Endothelial cell of umbilical vein (primary cell): ENCODE data around the gene CEP85. TPM values are rescaled to one million over a fixed set of nuclear protein-coding genes. Genes with fewer than 3 reads are reported as not detected.

Source experiments
- BruUV-seq: library from RNA; stranded (reverse); fragments of 400-500 nt; replicated peaks from 2 replicates; lab custom pipeline; 2021; lab: Mats Ljungman, UMichigan
- CTCF ChIA-PET: fragments of 300-600, 350-600 bp; sonication (Branson Sonifier 250); formaldehyde crosslinking; loops from one replicate; lab custom pipeline; 2021; ENCODE audit warnings: antibody characterized with exemption, inconsistent platforms; lab: Charles Lee
- POLR2A ChIA-PET: fragments of 300-600, 350-600 bp; sonication (Branson Sonifier 250); formaldehyde crosslinking; loops from one replicate; lab custom pipeline; 2021; ENCODE audit warnings: antibody characterized with exemption, inconsistent platforms; lab: Charles Lee
- DNase-seq: peaks from one replicate; pipeline ENCODE4 v3.0.0-alpha.2; 2011; ENCODE audit warnings: low read depth, low spot score
- FAIRE-seq: peaks from 2 replicates; lab custom pipeline; 2011; peaks lifted over from hg19 to GRCh38; lab: Jason Lieb, UNC
- H2AFZ ChIP-seq: 2 replicates; pipeline ENCODE4 v1.6.0; 2012; ENCODE audit warnings: low read depth, low read length, control low read depth, inconsistent platforms
- H3K27ac ChIP-seq: 2 replicates; pipeline ENCODE4 v1.5.1; 2011; ENCODE audit warnings: low read depth, mild to moderate bottlenecking, control low read depth, low read length, moderate library complexity; ENCODE audit not compliant: insufficient read depth
- H3K27me3 ChIP-seq, 2 experiments: 2 replicates each; pipeline versions ENCODE4 v1.6.0 to v1.6.1; 2011; ENCODE audit warnings: low read length in 2 of 2, mixed read lengths in 1 of 2; ENCODE audit not compliant: control insufficient read depth in 2 of 2, insufficient read depth in 2 of 2
- H3K36me3 ChIP-seq, 2 experiments: 2 replicates in 1 of 2; 3 replicates in 1 of 2; pipeline ENCODE4 v1.5.1; 2011; ENCODE audit warnings: low read length in 2 of 2, mild to moderate bottlenecking in 1 of 2, moderate library complexity in 1 of 2; ENCODE audit not compliant: control insufficient read depth in 2 of 2, insufficient read depth in 2 of 2; ENCODE audit errors: extremely low read depth in 1 of 2
- H3K4me1 ChIP-seq: 3 replicates; pipeline ENCODE4 v1.5.1; 2011; ENCODE audit warnings: mild to moderate bottlenecking, low read length; ENCODE audit not compliant: control insufficient read depth, insufficient read depth; ENCODE audit errors: extremely low read depth
- H3K4me2 ChIP-seq: 2 replicates; pipeline ENCODE4 v1.6.1; 2011; ENCODE audit warnings: low read length, control low read depth, mixed read lengths; ENCODE audit not compliant: insufficient read depth
- H3K4me3 ChIP-seq, 3 experiments: fragments of 200-600 bp in 1 of 3; sonication (generic), shearing (Covaris generic) in 1 of 3; replicated peaks in 1 of 3; 2 replicates each; pipeline ENCODE4 v1.5.1; 2011 to 2016; ENCODE audit warnings: control low read depth in 3 of 3, low read length in 3 of 3, mild to moderate bottlenecking in 2 of 3, inconsistent platforms in 1 of 3, low read depth in 1 of 3, moderate library complexity in 1 of 3; ENCODE audit not compliant: insufficient read depth in 1 of 3
- H3K79me2 ChIP-seq: 2 replicates; pipeline ENCODE4 v1.6.0; 2012; ENCODE audit warnings: low read length, inconsistent platforms; ENCODE audit not compliant: control insufficient read depth, insufficient read depth
- H3K9ac ChIP-seq: replicated peaks from 2 replicates; pipeline ENCODE3; 2011; ENCODE audit warnings: low read length, control low read depth; ENCODE audit not compliant: insufficient read depth; ENCODE audit errors: extremely low read depth
- H3K9me1 ChIP-seq: replicated peaks from 3 replicates; pipeline ENCODE4 v1.6.0; 2011; ENCODE audit warnings: mild to moderate bottlenecking, low read length; ENCODE audit not compliant: control insufficient read depth, insufficient read depth; ENCODE audit errors: extremely low read depth
- H3K9me3 ChIP-seq: replicated peaks from 2 replicates; pipeline ENCODE4 v1.5.1; 2012; ENCODE audit warnings: low read length, inconsistent platforms; ENCODE audit not compliant: control insufficient read depth, insufficient read depth
- H4K20me1 ChIP-seq: replicated peaks from 2 replicates; pipeline ENCODE3; 2011; ENCODE audit warnings: mild to moderate bottlenecking, low read length; ENCODE audit not compliant: control insufficient read depth, insufficient read depth; ENCODE audit errors: extremely low read depth
- CTCF ChIP-seq, 2 donors: IDR thresholded peaks; 1 replicate in 1 of 2; 2 replicates in 1 of 2; pipeline ENCODE4 v1.5.1; 2011; ENCODE audit warnings: low read length in 2 of 2, mild to moderate bottlenecking in 2 of 2, moderate library complexity in 2 of 2, control low read depth in 1 of 2, inconsistent platforms in 1 of 2, low read depth in 1 of 2; ENCODE audit not compliant: insufficient read depth in 1 of 2; ENCODE audit errors: extremely low read depth in 1 of 2
- EZH2 ChIP-seq: IDR thresholded peaks from 2 replicates; pipeline ENCODE4 v1.6.1; 2012; ENCODE audit warnings: borderline replicate concordance, low read depth, mild to moderate bottlenecking, moderate library complexity, low read length, inconsistent platforms; ENCODE audit not compliant: severe bottlenecking
- FOS ChIP-seq: IDR thresholded peaks from 2 replicates; pipeline ENCODE4 v1.6.1; 2011; ENCODE audit warnings: mild to moderate bottlenecking, low read length, moderate library complexity, borderline replicate concordance; ENCODE audit not compliant: insufficient read depth
- GATA2 ChIP-seq: IDR thresholded peaks from 2 replicates; pipeline ENCODE4 v1.7.0; 2011; ENCODE audit warnings: low read depth, mild to moderate bottlenecking, moderate library complexity, mixed read lengths, low read length; ENCODE audit not compliant: insufficient read length, insufficient read depth
- JUN ChIP-seq: IDR thresholded peaks from 2 replicates; pipeline ENCODE4 v1.6.1; 2011; ENCODE audit warnings: borderline replicate concordance, low read depth; ENCODE audit not compliant: insufficient read length, insufficient read depth
- MAX ChIP-seq: IDR thresholded peaks from 2 replicates; pipeline ENCODE4 v1.6.1; 2011; ENCODE audit not compliant: insufficient read depth, insufficient read length
- MYC ChIP-seq: IDR thresholded peaks from one replicate; pipeline ENCODE4 v1.6.1; 2011; ENCODE audit warnings: mild to moderate bottlenecking, low read depth, low read length
- POLR2A ChIP-seq: IDR thresholded peaks from 2 replicates; pipeline ENCODE4 v1.6.1; 2012; ENCODE audit warnings: low read depth, mild to moderate bottlenecking, control low read depth, low read length
- POLR2AphosphoS5 ChIP-seq: IDR thresholded peaks from 2 replicates; pipeline ENCODE4 v1.6.1; 2012; ENCODE audit warnings: low read depth, mild to moderate bottlenecking, control low read depth, low read length, moderate library complexity; ENCODE audit not compliant: insufficient read depth
- dilution Hi-C: fragments of 300-500 bp; cut with MboI; formaldehyde crosslinking; loops from one replicate; pipeline ENCODE4 v1.15.0; 2019; ENCODE audit warnings: low sequenced_read_pairs; ENCODE audit not compliant: extremely low pct_ligation_motif_present
- intact Hi-C: fragments of 100-400 bp; cut with micrococcal nuclease; formaldehyde crosslinking; loops from one replicate; pipeline ENCODE4 v1.10.0; 2022
- polyA plus RNA-seq, 4 experiments: library from polyadenylated mRNA; depleted of rRNA in 3 of 4; stranded (reverse) in 3 of 4; unstranded in 1 of 4; fragments of >200 nt; gene quantifications; 2 replicates each; pipeline versions ENCODE4 v1.2.1 to v1.2.3, GENCODE V29; 2011 to 2012; ENCODE audit warnings: missing spikeins in 1 of 4
- total RNA-seq: library from RNA; stranded (reverse); gene quantifications from 2 replicates; pipeline ENCODE4 v1.2.3, GENCODE V29; 2021

CEP85 gene
- total and polyA plus RNA-seq, 2 donors (not counting 3 experiments of a cell fraction or from before 2014, with no cell fraction given): 15.2 to 17.8 TPM

GRCh38 chr1:26189331-26189730, 44.7 kb upstream of the CEP85 start:
- no peak overlapping the region for H3K4me3 ChIP-seq
- H3K9ac ChIP-seq: no peak overlapping the region
- dilution Hi-C loops: no loop called here
- intact Hi-C loops: no loop called here
- peaks cover 0 to 3% of the 10 kb centered on the region in 2 experiments for H3K27me3 ChIP-seq
- DNase-seq (no peak), FAIRE-seq (no peak)
- TF ChIP-seq MYC: no peak
- no peak for TF ChIP-seq FOS
- no peak for TF ChIP-seq POLR2AphosphoS5
- TF ChIP-seq POLR2A: no peak
- TF ChIP-seq GATA2: no peak
- no peak for TF ChIP-seq CTCF (IDR thresholded peaks at IDR 0.05; ENCODE audit: extremely low read depth in 1 of 2, insufficient read depth in 1 of 2, low read depth in 1 of 2, low read length in 2 of 2)
- TF ChIP-seq MAX: no peak
- no peak for TF ChIP-seq EZH2
- TF ChIP-seq JUN: no peak
- no peaks in the 10 kb centered on the region for H3K9me3 ChIP-seq
- no peak overlapping the region for H3K27ac ChIP-seq
- H4K20me1 ChIP-seq: no peaks in the 10 kb centered on the region
- no TSS peak for BruUV-seq
- no peak overlapping the region for H3K4me2 ChIP-seq
- H2AFZ ChIP-seq: no peak overlapping the region
- no peaks in the 10 kb centered on the region for H3K79me2 ChIP-seq
- ChIA-PET CTCF (interaction anchor here (1.1 to 2.6 kb wide), 5 partner anchors 20 to 228 kb away, joined by 3 to 12 read pairs (median 8); partner anchors contain the start of genes CEP85 and ZNF593), POLR2A (no interaction called here)
- no peaks in the 10 kb centered on the region for H3K4me1 ChIP-seq
- H3K9me1 ChIP-seq: no peaks in the 10 kb centered on the region
- no peaks in the 10 kb centered on the region for H3K36me3 ChIP-seq
